K562 (cell line): ENCODE measurements around the gene ANKRD6. TPM values are rescaled to one million over a fixed set of nuclear protein-coding genes. Genes with fewer than 3 reads are reported as not detected.

ENCODE experiments used
- CREB1 ChIP-seq, 2 experiments: sonication (generic) in 1 of 2; formaldehyde crosslinking in 1 of 2; IDR thresholded peaks; 2 replicates each; pipeline versions ENCODE4 v1.6.1 to v1.8.0; 2012 to 2022; ENCODE audit warnings: inconsistent platforms in 1 of 2, mild to moderate bottlenecking in 1 of 2, missing genetic modification reagents in 1 of 2, moderate library complexity in 1 of 2
- DMBX1 ChIP-seq: fragments of 250-450 bp; sonication (Bioruptor Pico); IDR thresholded peaks from 2 replicates; pipeline ENCODE4 v1.8.0; 2022; ENCODE audit warnings: inconsistent platforms, mild to moderate bottlenecking, moderate library complexity, borderline replicate concordance
- E2F4 ChIP-seq: sonication (generic); formaldehyde crosslinking; IDR thresholded peaks from 2 replicates; pipeline ENCODE4 v1.8.0; 2022; ENCODE audit warnings: mild to moderate bottlenecking, low read depth, missing genetic modification reagents
- ELK1 ChIP-seq: sonication (generic); formaldehyde crosslinking; IDR thresholded peaks from 2 replicates; pipeline ENCODE4 v1.8.1; 2022; ENCODE audit warnings: missing genetic modification reagents
- MCM3 ChIP-seq: fragments of 450-650 bp; IDR thresholded peaks from 2 replicates; pipeline ENCODE4 v1.6.1; 2016
- MXI1 ChIP-seq: IDR thresholded peaks from 2 replicates; pipeline ENCODE4 v1.6.1; 2011; ENCODE audit warnings: low read depth, mild to moderate bottlenecking, improper control_type of control experiment, low read length
- RNF2 ChIP-seq: sonication (generic); IDR thresholded peaks from 2 replicates; pipeline ENCODE4 v1.6.1; 2016
- THRA ChIP-seq: fragments of 450-650 bp; IDR thresholded peaks from 2 replicates; pipeline ENCODE4 v1.6.1; 2017; ENCODE audit warnings: mild to moderate bottlenecking, moderate library complexity
- TRIM25 ChIP-seq: fragments of 450-650 bp; IDR thresholded peaks from 2 replicates; pipeline ENCODE4 v1.7.0; 2016; ENCODE audit warnings: borderline replicate concordance
- ZFPM2 ChIP-seq: fragments of 250-450 bp; sonication (Bioruptor Pico); IDR thresholded peaks from 2 replicates; pipeline ENCODE4 v1.5.1; 2022; ENCODE audit warnings: mild to moderate bottlenecking
- ZNF444 ChIP-seq: fragments of 250-450 bp; sonication (Bioruptor Pico); IDR thresholded peaks from 2 replicates; pipeline ENCODE4 v1.4.0; 2020; ENCODE audit warnings: mild to moderate bottlenecking, moderate library complexity
- polyA plus RNA-seq, 8 experiments: library from polyadenylated mRNA; depleted of rRNA in 4 of 8; stranded (reverse) in 5 of 8; unstranded in 3 of 8; fragments of >200 nt; fragmentation: Nextera tagmentation in 2 of 8; fragmentation: Illumina TruSeq in 1 of 8; extraction: Ambion mirVana in 2 of 8; extraction: Trizol in 1 of 8; gene quantifications; 2 replicates each; pipeline versions ENCODE4 v1.2.1 to v1.2.3, GENCODE V29; 2011 to 2014; ENCODE audit warnings: inconsistent platforms in 1 of 8, missing spikeins in 1 of 8
- total RNA-seq, 7 experiments: library from RNA; depleted of rRNA in 6 of 7; stranded (reverse); fragments of >200 nt in 6 of 7; fragmentation: Illumina TruSeq in 2 of 7; extraction: Trizol in 2 of 7; gene quantifications; 2 replicates each; pipeline versions ENCODE4 v1.2.1 to v1.2.3, GENCODE V29; 2011 to 2021; ENCODE audit warnings: low replicate concordance in 1 of 7

ANKRD6 gene
- total and polyA plus RNA-seq, 9 of the 15 experiments (the other 6 are each of a cell fraction or from before 2014, with no cell fraction given), result 0.04 to 0.22 (median 0.08) TPM; not detected in 4

GRCh38 chr6:89387516-89388201 is 45.3 kb upstream of the ANKRD6 start (continued):
- TF ChIP-seq TRIM25 (no peak), E2F4 (CRISPR knock-in tag) (no peak), ZFPM2 (CRISPR knock-in tag) (no peak), ELK1 (CRISPR knock-in tag) (no peak), RNF2 (no peak), MCM3 (no peak), DMBX1 (no peak), CREB1 (IDR thresholded peaks at IDR 0.05) (no peak), CREB1 (CRISPR knock-in tag; IDR thresholded peaks at IDR 0.05) (no peak), THRA (no peak), ZNF444 (CRISPR knock-in tag) (no peak), MXI1 (no peak)
